Endothelial cell of umbilical vein (primary cell): ENCODE measurements around the gene KPTN.

ENCODE experiments used
- CTCF ChIP-seq, 2 donors: IDR thresholded peaks; 1 replicate in 1 of 2; 2 replicates in 1 of 2; pipeline ENCODE4 v1.5.1; 2011; ENCODE audit warnings: low read length in 2 of 2, mild to moderate bottlenecking in 2 of 2, moderate library complexity in 2 of 2, control low read depth in 1 of 2, inconsistent platforms in 1 of 2, low read depth in 1 of 2; ENCODE audit not compliant: insufficient read depth in 1 of 2; ENCODE audit errors: extremely low read depth in 1 of 2
- EZH2 ChIP-seq: IDR thresholded peaks from 2 replicates; pipeline ENCODE4 v1.6.1; 2012; ENCODE audit warnings: borderline replicate concordance, low read depth, mild to moderate bottlenecking, moderate library complexity, low read length, inconsistent platforms; ENCODE audit not compliant: severe bottlenecking
- POLR2A ChIP-seq: IDR thresholded peaks from 2 replicates; pipeline ENCODE4 v1.6.1; 2012; ENCODE audit warnings: low read depth, mild to moderate bottlenecking, control low read depth, low read length
- POLR2AphosphoS5 ChIP-seq: IDR thresholded peaks from 2 replicates; pipeline ENCODE4 v1.6.1; 2012; ENCODE audit warnings: low read depth, mild to moderate bottlenecking, control low read depth, low read length, moderate library complexity; ENCODE audit not compliant: insufficient read depth

- TF ChIP-seq CTCF (IDR thresholded peaks at IDR 0.05; ENCODE audit: extremely low read depth in 1 of 2, insufficient read depth in 1 of 2, low read depth in 1 of 2, low read length in 2 of 2) = no peak
- TF ChIP-seq POLR2A = no peak
- TF ChIP-seq POLR2AphosphoS5 = no peak
- TF ChIP-seq EZH2 = no peak
Observed at GRCh38 chr19:47507924-47508553, 24.0 kb upstream of the KPTN start.
